Fibroblast of upper back skin (primary cell): ENCODE data around the gene NFU1.
"Not testable (repeated sequence)": the region's sequence is repeated elsewhere in the genome, so short reads cannot be mapped to it uniquely, and the experiment has no call there.

Experiments used
- DNase-seq: peaks from one replicate; pipeline ENCODE4 v3.0.0-alpha.2; 2013

NFU1 gene

DNA sequence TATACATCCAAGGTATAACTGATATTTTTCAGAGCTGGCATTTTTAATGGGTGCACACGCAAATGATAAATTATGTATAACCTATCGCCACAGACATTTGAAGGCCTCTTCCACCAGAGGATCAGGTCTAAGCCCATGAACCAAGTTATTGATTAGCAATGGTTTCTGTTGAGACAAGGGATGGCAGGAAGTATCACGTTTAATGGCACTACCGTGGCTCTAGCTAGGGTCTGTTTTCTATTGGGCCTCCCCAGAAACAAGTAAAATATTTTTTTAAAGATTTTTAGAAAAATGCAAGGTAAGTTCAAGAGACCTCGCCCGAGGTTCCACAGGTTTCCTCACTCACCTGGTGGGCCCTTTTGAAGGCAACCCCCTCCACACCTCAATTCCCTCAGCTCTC lies 50.9 kb downstream of the NFU1 start:
- no peak for DNase-seq

DNA sequence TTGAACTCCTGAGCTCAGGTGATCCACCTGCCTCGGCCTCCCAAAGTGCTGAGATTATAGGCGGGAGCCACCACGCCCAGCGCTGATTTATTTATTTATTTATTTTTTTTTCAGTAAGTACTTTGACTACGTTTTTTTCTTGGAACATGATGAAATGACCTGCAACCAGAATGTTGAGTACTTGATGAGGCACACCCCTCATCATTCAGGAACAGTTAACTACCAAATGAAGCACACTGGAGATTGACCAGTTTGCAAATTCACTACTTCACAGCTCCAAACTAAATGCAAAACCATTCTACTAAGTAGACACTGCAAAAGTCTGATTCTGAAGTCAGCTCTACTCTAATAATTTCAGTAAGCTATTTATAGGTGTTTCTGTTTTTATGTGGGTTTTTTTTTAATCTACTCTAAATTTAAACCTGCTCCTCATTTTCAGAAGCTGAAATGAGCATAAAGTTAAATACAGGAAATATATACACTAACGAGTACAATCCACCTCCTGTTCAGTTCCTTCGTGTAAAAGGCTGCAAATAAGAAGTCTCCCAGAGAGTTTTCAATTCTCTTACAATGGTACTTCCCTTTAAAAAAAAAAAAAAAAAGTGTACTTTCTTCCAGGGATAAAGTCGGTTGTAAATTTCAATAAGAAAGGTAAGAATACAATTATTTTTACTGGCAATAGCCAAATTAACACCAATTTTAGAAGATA lies 51.6 kb downstream of the NFU1 start:
- DNase-seq, result peak; percentile 77

DNA sequence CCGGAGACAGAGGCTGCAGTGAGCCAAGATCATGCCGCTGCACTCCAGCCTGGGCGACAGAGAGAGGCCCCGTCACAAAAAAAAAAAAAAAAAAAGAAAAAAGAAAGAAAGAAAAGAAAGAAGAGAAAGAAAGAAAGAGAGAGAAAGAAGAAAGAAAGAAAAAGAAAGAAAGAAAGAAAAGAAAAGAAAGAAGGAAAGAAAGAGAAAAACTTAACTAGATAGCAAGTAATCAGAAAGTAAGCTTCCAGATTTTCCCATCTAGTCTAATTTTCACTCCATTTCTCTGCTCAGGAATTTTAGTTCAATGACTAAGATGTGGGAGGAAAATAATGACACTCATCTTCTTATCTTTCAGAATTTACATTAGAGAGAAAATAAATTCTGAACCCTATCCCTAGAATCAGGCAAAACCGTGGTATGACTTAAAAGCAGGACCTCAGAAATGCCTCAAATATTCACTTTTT lies 52.6 kb downstream of the NFU1 start:
- DNase-seq, result peak; percentile 12

DNA sequence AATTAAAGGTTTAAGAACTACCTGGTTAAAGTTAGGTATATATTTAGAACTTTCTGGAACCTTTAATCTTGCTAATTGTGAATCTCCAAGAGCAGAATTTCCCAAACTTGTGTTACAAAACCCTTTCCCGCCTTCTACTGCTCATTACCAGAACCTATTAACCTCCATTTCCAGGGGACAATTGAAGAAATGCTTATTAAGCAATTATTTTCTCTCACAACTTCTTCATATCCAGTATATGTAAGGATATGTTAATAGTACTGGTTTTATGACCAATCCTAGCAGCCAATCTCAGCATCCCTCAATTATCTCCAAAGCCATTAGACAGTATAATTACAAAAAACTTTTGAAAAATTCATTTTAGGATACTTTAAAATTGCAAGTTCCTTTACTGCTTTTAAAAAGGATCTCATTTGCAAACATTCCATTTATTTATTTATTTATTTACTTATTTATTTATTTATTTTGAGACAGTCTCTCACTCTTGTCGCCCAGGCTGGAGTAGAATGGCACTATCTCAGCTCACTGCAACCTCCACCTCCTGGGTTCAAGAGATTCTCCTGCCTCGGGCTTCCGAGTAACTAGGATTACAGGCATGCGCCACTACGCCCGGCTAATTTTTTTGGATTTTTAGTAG lies 53.9 kb downstream of the NFU1 start:
- DNase-seq, result no peak

DNA sequence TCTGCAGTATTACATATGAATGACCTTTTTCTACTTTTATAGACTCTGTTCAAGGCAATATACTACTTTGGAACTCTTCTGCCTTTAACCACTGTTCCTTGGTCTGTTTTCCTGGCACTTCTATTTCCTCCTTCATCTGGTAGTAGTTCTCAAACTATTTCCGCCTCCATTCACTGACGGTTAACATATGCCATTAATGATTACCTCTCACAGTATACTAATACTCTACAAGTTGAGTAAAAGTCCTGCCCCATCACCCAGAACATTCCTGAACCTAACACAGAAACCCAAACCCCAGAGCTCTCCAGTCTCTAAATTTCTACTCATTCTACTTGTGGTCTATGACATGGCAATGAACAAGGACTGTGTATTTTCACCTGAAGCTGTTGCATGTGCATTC lies 54.7 kb downstream of the NFU1 start:
- no peak for DNase-seq

DNA sequence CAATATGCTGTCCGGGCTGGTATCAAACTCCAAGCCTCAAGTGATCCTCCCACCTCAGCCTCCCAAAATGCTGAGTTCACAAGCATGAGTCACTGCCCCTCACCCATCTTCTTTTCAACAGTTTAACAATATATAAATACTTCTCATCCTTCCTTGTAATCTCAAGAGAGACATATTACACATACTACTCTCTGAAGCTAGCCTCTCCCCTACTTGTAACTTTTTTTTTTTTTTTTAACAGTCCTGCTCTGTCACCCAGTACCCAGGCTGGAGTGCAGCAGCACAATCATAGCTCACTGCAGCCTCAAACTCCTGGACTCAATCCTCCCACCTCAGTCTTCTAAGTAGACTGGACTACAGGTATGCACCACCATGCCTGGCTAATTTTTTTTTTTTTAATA lies 55.9 kb downstream of the NFU1 start:
- peak; percentile 56 for DNase-seq

DNA sequence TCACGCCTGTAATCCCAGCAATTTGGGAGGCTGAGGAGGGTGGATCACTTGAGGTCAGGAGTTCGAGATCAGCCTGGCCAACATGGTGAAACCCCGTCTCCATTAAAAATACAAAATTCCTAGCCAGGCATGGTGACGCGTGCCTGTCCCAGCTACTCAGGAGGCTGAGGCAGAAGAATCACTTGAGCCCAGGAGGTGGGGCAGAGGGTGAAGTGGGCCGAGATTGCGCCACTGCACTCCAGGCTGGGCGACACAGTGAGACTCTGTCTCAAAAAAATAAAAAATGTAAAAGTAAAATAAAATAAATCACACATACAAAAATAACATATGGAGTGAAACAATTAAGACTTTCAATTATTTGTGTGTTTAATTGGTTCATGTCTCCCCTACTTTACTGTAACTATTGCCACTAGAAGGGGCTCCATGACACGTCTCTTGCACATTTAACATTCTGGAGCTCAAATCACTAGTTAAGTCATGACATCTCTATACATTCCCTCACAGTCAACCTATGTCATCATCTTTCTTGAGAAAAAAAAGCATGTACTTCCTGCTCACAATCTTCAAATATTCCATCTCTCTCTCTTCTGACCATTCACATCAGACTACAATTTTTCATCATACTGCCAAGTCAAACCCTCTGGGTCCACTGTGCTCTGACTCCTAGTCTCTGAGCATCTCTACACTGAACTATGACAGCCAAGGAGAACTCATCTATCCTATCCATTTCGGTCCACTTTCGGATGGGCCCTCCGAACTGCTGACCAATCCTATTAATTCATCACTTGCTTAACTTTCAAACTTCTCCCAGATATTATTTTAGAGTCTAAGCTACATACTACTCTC lies 56.9 kb downstream of the NFU1 start:
- peak; percentile 36 for DNase-seq

DNA sequence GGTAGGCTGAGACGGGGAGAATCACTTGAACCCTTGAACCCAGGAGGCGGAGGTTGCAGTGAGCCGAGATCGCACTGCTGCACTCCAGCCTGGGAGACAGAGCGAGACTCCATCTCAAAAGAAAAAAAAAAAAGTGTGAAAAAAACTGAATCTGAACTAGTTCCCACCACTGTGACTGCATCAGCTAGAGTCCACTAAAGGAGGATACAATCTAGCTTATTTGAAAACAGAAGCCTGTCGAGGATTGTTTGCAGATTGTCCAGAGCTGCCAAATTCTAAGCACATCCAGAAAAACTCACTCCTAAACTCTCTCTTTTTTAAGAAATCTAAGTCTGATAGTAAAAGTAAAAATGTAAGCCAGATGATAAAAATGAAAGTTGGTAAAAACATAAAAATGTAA lies 60.8 kb downstream of the NFU1 start:
- no peak for DNase-seq

DNA sequence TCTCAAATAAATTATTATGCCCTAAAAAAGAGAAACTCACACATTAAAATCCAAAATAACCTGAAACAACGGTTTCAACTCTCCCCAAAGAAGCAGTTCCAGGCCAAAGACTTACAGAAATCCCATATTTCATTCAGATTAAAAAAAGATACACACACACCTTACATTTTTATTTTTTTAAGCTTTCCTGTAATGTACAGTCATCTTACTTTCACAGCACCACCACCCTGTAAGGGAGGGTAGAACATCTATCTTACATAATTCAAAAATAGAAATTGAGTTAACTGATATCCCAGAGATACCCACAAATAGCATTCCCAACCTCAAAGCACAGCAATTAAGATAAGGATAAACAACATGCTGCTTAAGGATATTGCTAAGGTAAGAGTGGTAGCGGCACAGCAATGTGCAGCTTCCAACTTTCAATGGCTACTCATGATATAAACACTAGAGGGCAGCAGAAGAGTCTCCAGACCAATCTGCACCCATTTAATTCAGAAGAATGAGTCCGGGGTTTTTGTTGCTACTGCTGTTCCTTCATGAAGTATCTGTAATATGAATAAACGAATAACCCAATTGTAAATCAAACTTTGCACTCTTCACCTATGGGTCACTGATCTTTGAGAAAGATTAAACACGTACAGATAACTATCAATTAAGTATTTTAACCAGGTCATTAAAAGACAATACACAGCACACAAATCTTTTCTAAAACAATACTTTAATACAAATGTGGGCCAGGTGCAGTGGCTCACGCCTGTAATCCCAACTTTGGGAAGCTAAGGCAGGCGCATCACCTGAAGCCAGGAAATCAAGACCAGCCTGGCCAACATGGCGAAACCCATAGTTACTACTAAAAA lies 61.5 kb downstream of the NFU1 start:
- DNase-seq, result peak; percentile 10

DNA sequence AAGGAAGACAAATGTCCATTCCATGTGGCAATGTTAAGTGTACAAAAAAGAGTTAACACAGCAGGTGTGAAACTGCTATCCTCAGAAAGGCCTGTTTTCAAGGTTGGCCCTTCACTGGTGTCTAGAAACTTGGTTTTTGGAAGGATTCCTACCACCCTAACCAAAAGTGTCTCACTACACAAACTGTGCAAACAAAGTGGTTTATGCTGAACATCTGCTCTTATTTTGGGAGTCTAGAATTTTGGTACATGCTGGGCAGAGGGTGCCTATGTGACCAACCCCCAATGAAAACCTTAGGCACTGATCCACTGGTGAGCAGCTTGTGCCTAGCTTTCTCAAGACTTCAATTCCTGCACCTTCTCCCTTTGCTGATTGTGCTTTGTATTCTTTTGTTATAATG lies 64.5 kb downstream of the NFU1 start:
- no peak for DNase-seq

DNA sequence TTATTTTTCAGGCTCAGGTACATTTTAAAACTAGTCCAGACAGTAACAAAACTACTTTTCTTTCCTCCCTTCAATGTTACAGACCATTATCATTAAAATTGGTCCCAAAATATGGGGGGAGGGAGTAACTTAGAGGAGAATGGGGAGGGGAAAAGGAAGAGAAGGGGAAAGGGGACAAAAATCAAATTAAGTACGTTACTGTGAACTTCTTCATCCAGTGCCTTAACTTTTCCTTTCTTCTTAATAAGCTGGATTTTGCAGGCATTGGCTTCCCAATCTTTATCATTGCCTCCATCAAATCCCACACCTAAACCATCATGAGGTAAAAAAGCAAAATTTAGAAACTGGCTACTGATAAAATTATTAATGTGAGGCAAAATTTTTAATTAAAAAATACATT lies 67.4 kb downstream of the NFU1 start:
- DNase-seq, result no peak

DNA sequence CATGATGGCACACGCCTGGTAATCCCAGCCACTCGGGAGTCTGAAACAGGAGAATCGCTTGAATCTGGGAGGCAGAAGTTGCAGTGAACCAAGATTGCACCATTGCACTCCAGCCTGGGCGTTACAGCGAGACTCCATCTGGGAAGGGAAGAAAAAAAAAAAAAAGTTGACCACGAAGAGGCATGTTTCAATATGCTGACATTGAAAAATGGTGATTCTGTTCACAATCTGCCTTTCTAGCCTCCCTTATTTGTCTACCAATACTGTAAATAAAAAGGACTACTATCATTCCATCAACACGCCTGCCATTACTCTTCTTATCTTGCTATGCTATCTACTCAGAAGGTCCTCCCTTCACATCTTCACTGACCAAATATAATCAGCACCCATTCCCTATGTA lies 68.6 kb downstream of the NFU1 start:
- no peak for DNase-seq

DNA sequence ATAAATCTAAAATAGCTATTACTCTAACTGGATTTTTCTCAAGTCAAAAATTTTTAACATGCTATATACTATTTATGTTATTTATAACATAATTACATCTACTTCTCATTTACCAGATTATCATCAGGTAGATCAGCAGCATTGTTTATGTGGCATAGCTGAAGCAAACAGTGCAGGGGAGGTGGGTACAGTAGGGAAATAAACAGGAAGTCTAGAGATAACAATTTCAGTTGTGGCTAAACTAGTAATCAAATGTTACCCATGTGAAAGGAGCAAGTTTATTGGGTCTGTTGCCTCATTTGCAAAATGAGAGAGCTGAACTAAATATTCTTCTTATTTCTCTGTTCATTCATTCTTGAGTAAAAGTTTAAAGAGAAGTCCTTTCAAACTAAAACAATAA lies 77.9 kb downstream of the NFU1 start:
- no peak for DNase-seq

DNA sequence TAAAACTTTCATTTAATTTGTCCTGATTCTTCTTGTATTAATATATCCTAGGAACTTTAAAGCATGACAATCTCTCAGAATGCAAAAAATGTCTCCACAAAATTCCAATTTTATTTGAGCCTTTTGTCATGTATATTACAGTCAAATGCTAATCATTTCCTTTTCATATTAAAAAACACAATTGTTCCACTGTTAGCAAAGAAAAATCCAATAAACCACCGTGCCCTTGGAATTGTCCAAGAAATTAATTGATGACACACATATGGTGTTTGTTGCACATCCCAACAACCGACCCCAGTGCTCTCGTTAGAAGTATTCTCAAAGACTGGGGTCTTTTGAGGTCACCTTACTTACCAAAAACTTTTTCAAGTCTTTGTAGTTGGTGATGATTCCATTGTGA lies 78.3 kb downstream of the NFU1 start:
- no peak for DNase-seq

DNA sequence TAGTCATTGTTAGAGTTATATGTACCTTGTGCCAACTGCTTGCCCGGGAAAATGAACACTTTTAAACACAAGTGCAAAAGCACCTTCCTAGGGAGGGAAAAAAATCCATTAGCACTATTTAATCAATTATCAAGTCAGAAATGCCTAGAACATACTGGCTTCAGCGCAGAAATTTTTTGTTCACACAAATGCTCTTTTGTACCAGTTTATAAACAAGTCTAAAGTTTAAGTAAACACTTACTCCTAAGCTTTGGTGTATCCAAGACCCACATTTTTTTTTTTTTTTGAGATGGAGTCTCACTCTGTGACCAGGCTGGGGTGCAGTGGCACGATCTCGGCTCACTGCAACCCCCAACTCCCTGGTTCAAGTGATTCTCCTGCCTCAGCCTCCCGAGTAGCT lies 80.8 kb downstream of the NFU1 start:
- DNase-seq, result no peak

DNA sequence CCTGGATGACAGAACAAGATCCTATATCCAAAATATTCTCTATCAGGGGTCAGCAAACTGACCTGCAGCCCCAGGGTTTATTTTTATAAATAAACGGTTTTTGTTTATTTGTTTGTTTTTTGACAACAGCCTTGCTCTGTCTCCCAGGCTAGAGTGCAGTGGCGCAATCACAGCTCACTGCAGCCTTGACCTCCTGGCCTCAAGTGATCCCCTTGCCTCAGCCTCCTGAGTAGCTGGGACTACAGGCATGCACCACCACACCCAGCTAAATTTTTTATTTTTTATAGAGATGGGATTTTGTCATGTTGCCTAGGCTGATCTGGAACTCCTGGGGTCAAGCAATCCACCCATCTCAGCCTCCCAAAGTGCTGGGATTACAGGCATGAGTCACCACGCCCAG lies 82.3 kb downstream of the NFU1 start:
- not testable (repeated sequence) for DNase-seq

DNA sequence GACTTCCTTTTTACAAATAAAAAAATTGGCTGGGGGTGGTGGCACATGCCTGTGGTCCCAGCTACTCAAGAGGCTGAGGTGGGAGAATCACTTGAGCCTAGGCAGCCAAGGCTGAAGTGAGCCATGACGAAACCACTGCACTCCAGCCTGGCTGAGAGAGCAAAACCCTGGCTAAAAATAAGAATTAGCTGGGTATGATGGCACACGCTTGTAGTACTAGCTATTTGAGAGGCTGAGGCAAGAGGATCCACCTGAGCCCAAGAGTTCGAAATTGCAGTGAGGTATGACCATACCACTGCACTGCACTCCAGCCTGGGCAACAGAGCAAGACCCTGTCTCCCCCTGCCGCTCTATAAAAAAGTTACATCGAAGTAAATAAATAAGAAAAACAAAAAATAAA lies 83.9 kb downstream of the NFU1 start:
- peak; percentile 4 for DNase-seq

DNA sequence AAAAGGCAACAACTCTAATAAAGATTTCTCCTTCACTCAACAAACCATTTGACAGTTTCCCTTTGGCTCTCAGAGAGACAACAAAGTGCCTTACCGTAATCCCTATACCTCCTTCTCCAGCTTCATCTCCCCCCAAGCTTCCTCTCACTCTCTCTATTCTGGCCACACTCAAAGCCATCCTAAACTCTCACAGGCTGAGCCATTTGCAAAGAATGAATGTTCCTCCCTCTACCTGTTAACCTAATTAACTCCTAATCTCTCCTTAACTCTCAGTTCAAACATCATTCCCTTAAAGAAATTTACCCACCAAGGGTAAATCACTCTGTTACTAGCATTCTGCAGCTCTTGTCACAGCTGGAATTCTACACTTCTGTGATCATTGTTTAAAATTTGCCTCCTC lies 88.5 kb downstream of the NFU1 start:
- no peak for DNase-seq
